Activated CD4-positive, alpha-beta T cell treated with anti-CD3 and anti-CD28 coated beads for 48 hours (primary cell): ENCODE results near the gene CERS5.
A peak's percentile ranks its signal among the peaks of the same experiment; 100 is the strongest.
"Not testable (repeated sequence)": the region's sequence is repeated elsewhere in the genome, so short reads cannot be mapped to it uniquely, and the experiment has no call there.

Source experiments
- DNase-seq: peaks from one replicate; pipeline ENCODE4 v3.0.0-alpha.2; 2020

The CERS5 gene

GRCh38 chr12:50101663-50102062, 65.5 kb downstream of the CERS5 start:
- no peak for DNase-seq

- DNase-seq, result no peak
Measured at GRCh38 chr12:50100561-50100960, 66.6 kb downstream of the CERS5 start.

GRCh38 chr12:50099302-50100008, 67.7 kb downstream of the CERS5 start:
- no peak for DNase-seq

GRCh38 chr12:50097952-50098351, 69.2 kb downstream of the CERS5 start:
- no peak for DNase-seq

- DNase-seq, result no peak
Measured at GRCh38 chr12:50090391-50090790, 76.8 kb downstream of the CERS5 start.

GRCh38 chr12:50089730-50090129, 77.4 kb downstream of the CERS5 start:
- DNase-seq, result no peak

- DNase-seq, result peak; percentile 71
Measured at GRCh38 chr12:50088577-50089335, 78.4 kb downstream of the CERS5 start.

- no peak for DNase-seq
Measured at GRCh38 chr12:50087995-50088394, 79.2 kb downstream of the CERS5 start.

- no peak for DNase-seq
Measured at GRCh38 chr12:50087151-50087550, 80.0 kb downstream of the CERS5 start.

- no peak for DNase-seq
Measured at GRCh38 chr12:50086148-50086547, 81.0 kb downstream of the CERS5 start.

- DNase-seq, result no peak
Measured at GRCh38 chr12:50085615-50086072, 81.5 kb downstream of the CERS5 start.

- peak; percentile 90 for DNase-seq
Measured at GRCh38 chr12:50084775-50085614, 82.2 kb downstream of the CERS5 start, which contains the start of gene SMARCD1. TSS of gene SMARCD1 (plus strand) at chr12:50085342. CDS start at chr12:50085370, 28 bp downstream.

- DNase-seq, result not testable (repeated sequence)
Measured at GRCh38 chr12:50084409-50084774, 82.8 kb downstream of the CERS5 start.

- no peak for DNase-seq
Measured at GRCh38 chr12:50083301-50083700, 83.9 kb downstream of the CERS5 start.

- peak; percentile 38 for DNase-seq
Measured at GRCh38 chr12:50082644-50083043, 84.5 kb downstream of the CERS5 start.

GRCh38 chr12:50081096-50081808, 85.9 kb downstream of the CERS5 start:
- DNase-seq, result no peak

GRCh38 chr12:50079771-50080170, 87.4 kb downstream of the CERS5 start:
- no peak for DNase-seq
